CD14-positive monocyte (primary cell): ENCODE data around the gene RASAL3. TPM values are rescaled to one million over a fixed set of nuclear protein-coding genes. Genes with fewer than 3 reads are reported as not detected.

Experiments
- DNase-seq, 3 donors: peaks; one replicate each; pipeline ENCODE4 v3.0.0-alpha.2; 2011 to 2022
- H2AFZ ChIP-seq: 2 replicates; pipeline ENCODE4 v1.6.0; 2012; ENCODE audit warnings: mild to moderate bottlenecking, low read depth, low read length, inconsistent platforms; ENCODE audit not compliant: insufficient read depth, poor library complexity, severe bottlenecking
- H3K27ac ChIP-seq, 2 donors: 1 replicate in 1 of 2; 2 replicates in 1 of 2; pipeline ENCODE4 v1.5.1; 2012 to 2013; ENCODE audit warnings: low read length in 2 of 2, control low read depth in 1 of 2, inconsistent platforms in 1 of 2, low read depth in 1 of 2, mild to moderate bottlenecking in 1 of 2
- H3K27me3 ChIP-seq, 2 donors: one replicate each; pipeline versions ENCODE4 v1.6.0 to v1.6.1; 2011 to 2013; ENCODE audit warnings: low read length in 2 of 2; ENCODE audit not compliant: control insufficient read depth in 2 of 2, insufficient read depth in 2 of 2
- H3K36me3 ChIP-seq, 2 donors: replicated peaks in 1 of 2; 1 replicate in 1 of 2; 2 replicates in 1 of 2; pipeline versions ENCODE4 v1.5.1 to v1.6.1; 2012 to 2013; ENCODE audit warnings: low read length in 2 of 2, control low read depth in 1 of 2, inconsistent platforms in 1 of 2, mild to moderate bottlenecking in 1 of 2; ENCODE audit not compliant: insufficient read depth in 2 of 2, control insufficient read depth in 1 of 2
- H3K4me1 ChIP-seq, 2 donors: 1 replicate in 1 of 2; 2 replicates in 1 of 2; pipeline versions ENCODE4 v1.5.1 to v1.6.1; 2012 to 2013; ENCODE audit warnings: low read length in 2 of 2, control low read depth in 1 of 2, inconsistent platforms in 1 of 2, mild to moderate bottlenecking in 1 of 2, moderate library complexity in 1 of 2; ENCODE audit not compliant: insufficient read depth in 2 of 2, control insufficient read depth in 1 of 2
- H3K4me2 ChIP-seq: replicated peaks from 2 replicates; pipeline ENCODE3; 2012; ENCODE audit warnings: low read length, moderate library complexity, mild to moderate bottlenecking; ENCODE audit not compliant: poor library complexity, severe bottlenecking; ENCODE audit errors: extremely low read depth
- H3K4me3 ChIP-seq, 3 experiments: fragments of 200-600 bp in 1 of 3; sonication (generic) in 1 of 3; replicated peaks in 1 of 3; 1 replicate in 2 of 3; 2 replicates in 1 of 3; pipeline ENCODE4 v1.5.1; 2011 to 2013; ENCODE audit warnings: low read length in 3 of 3, mild to moderate bottlenecking in 3 of 3, control low read depth in 2 of 3, low read depth in 2 of 3, inconsistent platforms in 1 of 3, moderate library complexity in 1 of 3
- H3K79me2 ChIP-seq: 2 replicates; pipeline ENCODE4 v1.6.0; 2012; ENCODE audit warnings: mild to moderate bottlenecking, control low read depth, inconsistent platforms, low read length, moderate library complexity; ENCODE audit not compliant: insufficient read depth
- H3K9ac ChIP-seq: 2 replicates; pipeline ENCODE4 v1.6.0; 2017; ENCODE audit warnings: low read length, mild to moderate bottlenecking; ENCODE audit not compliant: insufficient read depth, poor library complexity, severe bottlenecking
- H3K9me3 ChIP-seq, 2 donors: replicated peaks in 1 of 2; 1 replicate in 1 of 2; 2 replicates in 1 of 2; pipeline versions ENCODE4 v1.5.1 to v1.6.1; 2012 to 2013; ENCODE audit warnings: low read length in 2 of 2, control low read depth in 1 of 2; ENCODE audit not compliant: control insufficient read depth in 1 of 2, insufficient read depth in 1 of 2
- H4K20me1 ChIP-seq: 2 replicates; pipeline ENCODE4 v1.6.0; 2012; ENCODE audit warnings: mild to moderate bottlenecking, low read length, control low read depth, moderate library complexity; ENCODE audit not compliant: insufficient read depth
- H3K27ac Mint-ChIP-seq, 7 donors: one replicate each; pipeline ENCODE4 v1.8.0; 2020; ENCODE audit warnings: mild to moderate bottlenecking in 7 of 7, mixed read lengths in 7 of 7, moderate library complexity in 6 of 7, inconsistent platforms in 2 of 7
- H3K27me3 Mint-ChIP-seq, 3 donors: one replicate each; pipeline ENCODE4 v1.8.0; 2021 to 2022; ENCODE audit warnings: low read depth in 3 of 3, mild to moderate bottlenecking in 3 of 3, mixed read lengths in 3 of 3, moderate library complexity in 3 of 3, inconsistent platforms in 1 of 3
- H3K36me3 Mint-ChIP-seq, 2 donors: one replicate each; pipeline ENCODE4 v1.8.0; 2020; ENCODE audit warnings: mixed read lengths in 2 of 2, inconsistent platforms in 1 of 2, mild to moderate bottlenecking in 1 of 2
- H3K4me1 Mint-ChIP-seq: one replicate; pipeline ENCODE4 v1.8.0; 2020; ENCODE audit warnings: mild to moderate bottlenecking, mixed read lengths
- H3K4me3 Mint-ChIP-seq, 2 donors: one replicate each; pipeline ENCODE4 v1.8.0; 2020; ENCODE audit warnings: mild to moderate bottlenecking in 2 of 2, mixed read lengths in 2 of 2, moderate library complexity in 1 of 2
- H3K9me3 Mint-ChIP-seq, 7 donors: one replicate each; pipeline ENCODE4 v1.8.0; 2020 to 2022; ENCODE audit warnings: mixed read lengths in 7 of 7, mild to moderate bottlenecking in 6 of 7, moderate library complexity in 6 of 7, inconsistent platforms in 2 of 7
- WGBS: methylation state at CpG from one replicate; pipeline ENCODE4 v1.1.5; 2013; ENCODE audit warnings: missing lambda C conversion rate; ENCODE audit not compliant: insufficient coverage; 5-methylcytosine and 5-hydroxymethylcytosine counted together
- intact Hi-C, 2 donors: fragments of 100-400 bp; cut with micrococcal nuclease; formaldehyde crosslinking; loops; one replicate each; pipeline versions ENCODE4 v1.15.0 to v1.15.1; 2023
- polyA plus RNA-seq, 3 donors: library from polyadenylated mRNA; depleted of rRNA in 1 of 3; unstranded in 2 of 3; stranded (reverse) in 1 of 3; fragments of 300-500 nt in 2 of 3; fragments of >200 nt in 1 of 3; fragmentation: Illumina TruSeq in 2 of 3; gene quantifications; 1 replicate in 2 of 3; 2 replicates in 1 of 3; pipeline ENCODE4 v1.2.3, GENCODE V29; 2012 to 2021
- TF ChIP-seq, protein P1 (sequence below): fragments of 200-600 bp; IDR thresholded peaks from one replicate; pipeline ENCODE4 v1.8.0; 2022; ENCODE audit warnings: antibody characterized with exemption, mild to moderate bottlenecking

The RASAL3 gene
- polyA plus RNA-seq, 3 donors: 4.5 to 45.4 (median 13.6) TPM

DNA sequence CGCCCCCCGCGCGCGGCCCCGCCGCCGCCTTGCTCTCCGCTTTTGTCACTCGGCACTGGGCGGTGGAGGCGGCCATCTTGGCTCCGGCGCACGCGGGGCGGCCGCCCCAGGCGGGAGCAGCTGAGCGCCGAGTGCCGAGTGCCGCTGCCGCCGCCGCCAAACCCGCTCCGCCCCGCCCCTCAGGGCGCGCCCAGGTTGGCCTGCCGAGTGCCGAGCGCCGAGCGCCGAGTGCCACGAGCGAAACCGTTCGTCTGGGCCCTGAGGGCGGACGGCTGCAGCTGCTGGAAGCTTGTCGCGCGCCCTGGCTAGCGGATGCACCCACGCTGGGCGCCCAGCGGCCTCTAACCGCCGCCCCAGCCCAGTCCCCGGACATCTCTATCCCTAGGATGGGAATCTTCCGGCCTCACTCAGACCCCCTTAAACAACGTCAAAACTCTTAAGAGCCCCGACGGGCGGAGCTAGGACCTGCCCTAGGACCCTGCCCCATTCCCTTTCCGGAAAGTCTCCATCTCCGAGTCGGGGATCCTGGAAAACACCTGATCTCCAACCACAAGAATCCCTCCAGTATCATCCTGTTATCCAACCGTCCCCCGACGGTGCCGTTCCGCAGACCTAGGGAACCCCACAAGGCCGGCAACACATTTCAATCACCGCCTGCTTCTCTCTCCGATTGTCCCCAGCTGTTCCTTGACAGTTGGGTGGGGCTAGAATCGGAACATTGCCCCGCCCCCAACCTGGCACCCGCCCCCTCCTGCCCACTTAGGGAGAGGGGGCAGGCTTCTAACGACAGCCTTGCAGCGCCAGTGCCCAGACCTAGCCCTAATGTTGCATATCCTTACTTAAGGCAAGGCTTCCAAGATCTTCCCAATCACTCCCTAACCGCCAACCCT, 31.5 kb downstream of the RASAL3 start:
- TF ChIP-seq, protein P1, sequence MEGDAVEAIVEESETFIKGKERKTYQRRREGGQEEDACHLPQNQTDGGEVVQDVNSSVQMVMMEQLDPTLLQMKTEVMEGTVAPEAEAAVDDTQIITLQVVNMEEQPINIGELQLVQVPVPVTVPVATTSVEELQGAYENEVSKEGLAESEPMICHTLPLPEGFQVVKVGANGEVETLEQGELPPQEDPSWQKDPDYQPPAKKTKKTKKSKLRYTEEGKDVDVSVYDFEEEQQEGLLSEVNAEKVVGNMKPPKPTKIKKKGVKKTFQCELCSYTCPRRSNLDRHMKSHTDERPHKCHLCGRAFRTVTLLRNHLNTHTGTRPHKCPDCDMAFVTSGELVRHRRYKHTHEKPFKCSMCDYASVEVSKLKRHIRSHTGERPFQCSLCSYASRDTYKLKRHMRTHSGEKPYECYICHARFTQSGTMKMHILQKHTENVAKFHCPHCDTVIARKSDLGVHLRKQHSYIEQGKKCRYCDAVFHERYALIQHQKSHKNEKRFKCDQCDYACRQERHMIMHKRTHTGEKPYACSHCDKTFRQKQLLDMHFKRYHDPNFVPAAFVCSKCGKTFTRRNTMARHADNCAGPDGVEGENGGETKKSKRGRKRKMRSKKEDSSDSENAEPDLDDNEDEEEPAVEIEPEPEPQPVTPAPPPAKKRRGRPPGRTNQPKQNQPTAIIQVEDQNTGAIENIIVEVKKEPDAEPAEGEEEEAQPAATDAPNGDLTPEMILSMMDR: no peak
- peak; percentile 81 to 88 (median 88) for DNase-seq
- Histone ChIP-seq H3K9ac (peak overlapping the region; percentile 78), H3K4me2 (peak overlapping the region; percentile 90), H3K27ac (peak overlapping the region; percentile 67 to 74), H4K20me1 (peaks cover 26% of the 10 kb centered on the region), H3K27me3 (no peaks in the 10 kb centered on the region), H3K4me3 (peak overlapping the region; percentile 87 to 95 (median 90)), H2AFZ (peak overlapping the region; percentile 91), H3K79me2 (peaks cover 41% of the 10 kb centered on the region), H3K4me1 (peaks cover 26 to 31% of the 10 kb centered on the region in 2 donors), H3K36me3 (peaks cover 15 to 20% of the 10 kb centered on the region in 2 donors), H3K9me3 (no peaks in the 10 kb centered on the region)
- Mint-ChIP-seq H3K27ac (peak overlapping the region; percentile 84 to 95 (median 92)), H3K9me3 (peaks cover 0 to 2% (median 0%) of the 10 kb centered on the region in 7 donors), H3K27me3 (peaks cover 0 to 11% (median 0%) of the 10 kb centered on the region in 3 donors), H3K4me1 (peaks cover 28% of the 10 kb centered on the region), H3K4me3 (peak overlapping the region; percentile 96 to 99), H3K36me3 (peaks cover 5 to 15% of the 10 kb centered on the region in 2 donors)
- WGBS: 1% methylated on average over 67 of the region's 75 CpGs
- intact Hi-C loops: loop anchor here (1.0 to 5.0 kb wide), 3 partner anchors 14 to 124 kb away; partner anchors contain the start of gene AKAP8L (in 1 of the 2)

DNA sequence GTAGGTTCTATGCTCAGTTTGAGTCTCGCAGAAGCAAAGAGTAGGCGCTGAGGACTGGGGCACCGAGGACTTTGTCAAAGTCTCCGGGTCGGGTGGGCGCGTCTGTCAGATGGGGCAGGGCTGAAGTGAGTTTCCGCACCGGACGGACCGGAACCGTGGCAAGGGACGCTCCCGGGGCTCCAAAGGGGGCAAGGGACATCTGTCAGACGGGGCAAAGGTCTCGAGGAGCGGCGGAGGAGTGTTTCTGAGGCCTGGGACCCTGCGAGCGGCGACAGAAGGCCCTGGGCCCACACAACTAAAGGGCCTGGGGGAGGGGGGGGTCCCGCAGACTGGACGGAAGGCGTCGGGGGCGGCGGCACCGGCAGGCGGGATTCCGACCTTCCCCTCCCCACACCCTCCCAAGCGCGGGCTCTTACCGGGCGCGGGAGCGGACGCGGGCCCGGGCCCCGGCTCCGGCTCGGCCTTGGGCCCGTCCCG, 32.3 kb downstream of the RASAL3 start:
- H3K9me3 Mint-ChIP-seq: peaks cover 0 to 2% (median 0%) of the 10 kb centered on the region in 7 donors
- peaks cover 0 to 11% (median 0%) of the 10 kb centered on the region in 3 donors for H3K27me3 Mint-ChIP-seq
- Histone ChIP-seq H3K79me2 (peaks cover 41% of the 10 kb centered on the region), H3K9ac (peak overlapping the region; percentile 79), H3K9me3 (no peaks in the 10 kb centered on the region), H3K27me3 (no peaks in the 10 kb centered on the region), H2AFZ (peak overlapping the region; percentile 74), H3K36me3 (peaks cover 22 to 29% of the 10 kb centered on the region in 2 donors), H3K4me1 (peaks cover 26 to 31% of the 10 kb centered on the region in 2 donors), H3K4me2 (peak overlapping the region; percentile 97), H4K20me1 (peaks cover 28% of the 10 kb centered on the region), H3K27ac (peak overlapping the region in 1 of 2 donors; percentile 74), H3K4me3 (peak overlapping the region; percentile 76 to 88 (median 78))
- intact Hi-C loops: loop anchor here (1.0 to 5.0 kb wide), 3 partner anchors 13 to 125 kb away; partner anchors contain the start of gene AKAP8L (in 1 of the 2)
- peaks cover 28% of the 10 kb centered on the region for H3K4me1 Mint-ChIP-seq
- TF ChIP-seq, protein P1: no peak
- peak overlapping the region; percentile 70 to 93 (median 87) for H3K27ac Mint-ChIP-seq
- H3K36me3 Mint-ChIP-seq: peaks cover 11 to 22% of the 10 kb centered on the region in 2 donors
- 0% methylated on average over 28 of the region's 44 CpGs for WGBS
- peak overlapping the region; percentile 94 to 97 for H3K4me3 Mint-ChIP-seq
- DNase-seq: no peak
